ENCODE data around the gene POM121L2. TPM values are rescaled to one million over a fixed set of nuclear protein-coding genes. Genes with fewer than 3 reads are reported as not detected.
A peak's percentile ranks its signal among the peaks of the same experiment; 100 is the strongest.

Gene POM121L2
- total and polyA plus RNA-seq, 9 of the 15 experiments (the other 6 are each of a cell fraction or from before 2014, with no cell fraction given) = 0.23 to 0.45 TPM; not detected in 7

- peak; percentile 68; the same call in 1 of the 2 replicates for TF ChIP-seq CUX1 (CRISPR knock-in tag; IDR thresholded peaks at IDR 0.05)
- peak; percentile 15; the same call in 1 of the 2 replicates for TF ChIP-seq CREB1 (IDR thresholded peaks at IDR 0.05)
- TF ChIP-seq CREB1 (CRISPR knock-in tag; IDR thresholded peaks at IDR 0.05) = no peak; the same call in 1 of the 2 replicates
- TF ChIP-seq AFF1 (IDR thresholded peaks at IDR 0.05; ENCODE audit: low read depth in 1 of 2, partially characterized antibody in 2 of 2) = peak in 1 of 2 experiments; percentile 71
- no peak for TF ChIP-seq NFE2 (IDR thresholded peaks at IDR 0.05; ENCODE audit: low read depth)
- no peak for TF ChIP-seq SRSF7 (optimal IDR thresholded peaks at IDR 0.05; ENCODE audit: low read depth, low read length)
- TF ChIP-seq RNF2 (IDR thresholded peaks at IDR 0.05) = peak; percentile 21
- TF ChIP-seq KLF13 (tag; IDR thresholded peaks at IDR 0.05; ENCODE audit: borderline replicate concordance, low read depth) = 0 out of 2 replicates have a peak, but pooled peaks have one; percentile 23
- peak; percentile 24 to 34; a peak in 3 of 4 replicates for TF ChIP-seq NRF1 (conservative IDR thresholded peaks at IDR 0.05 in 1 of 2, IDR thresholded peaks at IDR 0.05 in 1 of 2)
- peak; percentile 71; the same call in 1 of the 2 replicates for TF ChIP-seq ZNF24 (IDR thresholded peaks at IDR 0.05)
- no peak for TF ChIP-seq MAX (CRISPR knock-in tag; IDR thresholded peaks at IDR 0.05)
- 0 out of 2 replicates have a peak, but pooled peaks have one; percentile 47 for TF ChIP-seq ZNF41 (CRISPR knock-in tag; conservative IDR thresholded peaks at IDR 0.05)
- peak in 1 of 2 experiments; percentile 89; a peak in 1 of 4 replicates for TF ChIP-seq TBL1XR1 (IDR thresholded peaks at IDR 0.05; ENCODE audit: low read length in 2 of 2)
- peak; percentile 45 for TF ChIP-seq HDAC3 (IDR thresholded peaks at IDR 0.05; ENCODE audit: borderline replicate concordance, partially characterized antibody)
- no peak for TF ChIP-seq GMEB1 (CRISPR knock-in tag; IDR thresholded peaks at IDR 0.05)
Observed at GRCh38 chr6:27332692-27333641, 20.9 kb upstream of the POM121L2 start (continued).
